Stimulated activated CD4-positive, alpha-beta T cell treated with anti-CD3 and anti-CD28 coated beads, Interleukin-1b, Interleukin-23, amount 100 ng/mL, for 48 hours (primary cell): ENCODE data around the gene PARD3B.
A peak's percentile ranks its signal among the peaks of the same experiment; 100 is the strongest.

Experiments used
- DNase-seq: peaks from one replicate; pipeline ENCODE4 v3.0.0-alpha.2; 2020

Gene PARD3B

DNA sequence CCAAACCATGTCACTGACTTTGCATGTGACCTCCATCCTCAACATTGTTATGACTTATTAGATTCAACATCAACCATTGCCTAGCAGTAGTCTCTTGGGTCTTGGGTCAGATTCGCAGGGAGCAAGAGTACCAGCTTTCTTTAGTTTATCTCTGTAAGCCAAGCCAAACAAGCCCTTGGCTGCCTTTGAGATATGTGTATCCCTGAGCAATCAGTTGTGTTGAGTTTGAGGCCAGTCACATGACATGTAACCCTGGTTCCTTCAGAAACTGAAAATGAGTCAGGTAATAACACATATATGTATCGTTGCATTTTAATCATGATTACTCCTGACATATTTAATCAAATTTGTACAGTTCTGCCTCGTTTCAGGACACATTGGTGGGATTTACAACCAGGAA lies 173.3 kb downstream of the PARD3B start:
- no peak for DNase-seq

DNA sequence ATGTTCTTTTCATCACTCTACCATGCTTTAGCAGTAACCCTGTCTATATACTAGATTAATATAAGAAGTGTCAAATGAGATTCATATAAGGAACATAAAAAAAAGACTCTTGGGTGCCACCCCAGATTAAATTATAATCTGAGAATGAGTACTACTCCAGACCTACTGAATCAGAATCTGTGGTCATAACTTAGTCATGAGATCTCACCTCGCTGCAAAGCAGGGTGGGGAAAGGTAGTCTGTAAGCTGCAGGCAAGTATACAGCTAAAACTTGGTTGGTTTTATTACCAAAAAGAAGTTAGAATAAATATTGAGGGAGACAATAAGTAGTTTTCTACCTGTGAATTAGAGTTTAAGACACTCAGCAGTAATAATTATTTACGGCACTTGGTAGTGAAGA lies 175.6 kb downstream of the PARD3B start:
- DNase-seq = no peak

DNA sequence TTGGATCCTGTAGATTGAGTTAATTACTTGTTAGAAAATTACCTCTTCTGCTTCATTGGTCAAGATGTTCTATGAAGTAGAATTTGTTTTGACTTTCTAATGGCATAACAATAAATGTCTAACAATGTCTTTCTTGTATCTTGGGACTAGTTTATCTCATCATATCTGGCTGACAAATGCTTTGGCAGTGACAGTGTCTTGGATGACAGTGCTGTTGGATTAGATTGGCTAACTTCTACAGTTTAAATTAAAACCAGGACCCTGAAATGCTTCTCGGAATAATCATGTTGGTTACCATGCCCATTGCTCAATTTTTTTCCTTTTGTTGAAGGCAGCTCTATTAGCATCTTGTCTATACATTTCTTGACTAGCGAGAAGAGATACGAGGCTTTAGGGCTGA lies 176.9 kb downstream of the PARD3B start:
- no peak for DNase-seq

DNA sequence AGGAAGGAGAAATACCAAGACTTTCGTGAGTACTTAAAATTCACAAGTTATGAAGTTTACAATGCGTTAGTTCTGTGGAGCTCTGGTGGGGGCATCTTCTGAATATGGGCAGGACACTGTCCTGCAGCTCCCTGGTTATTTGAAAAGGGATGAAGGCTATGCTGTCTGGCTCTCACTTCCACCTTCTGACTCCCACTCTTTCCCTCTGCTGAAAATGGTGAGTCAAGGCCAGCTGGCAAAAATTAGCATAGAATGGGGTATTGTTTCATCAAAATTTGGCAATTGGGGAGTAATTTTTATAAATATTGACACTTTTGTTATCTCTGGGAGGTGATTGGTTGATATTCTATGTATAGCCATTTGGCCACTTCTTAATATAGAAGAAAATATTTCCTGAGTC lies 177.4 kb downstream of the PARD3B start:
- DNase-seq = no peak

DNA sequence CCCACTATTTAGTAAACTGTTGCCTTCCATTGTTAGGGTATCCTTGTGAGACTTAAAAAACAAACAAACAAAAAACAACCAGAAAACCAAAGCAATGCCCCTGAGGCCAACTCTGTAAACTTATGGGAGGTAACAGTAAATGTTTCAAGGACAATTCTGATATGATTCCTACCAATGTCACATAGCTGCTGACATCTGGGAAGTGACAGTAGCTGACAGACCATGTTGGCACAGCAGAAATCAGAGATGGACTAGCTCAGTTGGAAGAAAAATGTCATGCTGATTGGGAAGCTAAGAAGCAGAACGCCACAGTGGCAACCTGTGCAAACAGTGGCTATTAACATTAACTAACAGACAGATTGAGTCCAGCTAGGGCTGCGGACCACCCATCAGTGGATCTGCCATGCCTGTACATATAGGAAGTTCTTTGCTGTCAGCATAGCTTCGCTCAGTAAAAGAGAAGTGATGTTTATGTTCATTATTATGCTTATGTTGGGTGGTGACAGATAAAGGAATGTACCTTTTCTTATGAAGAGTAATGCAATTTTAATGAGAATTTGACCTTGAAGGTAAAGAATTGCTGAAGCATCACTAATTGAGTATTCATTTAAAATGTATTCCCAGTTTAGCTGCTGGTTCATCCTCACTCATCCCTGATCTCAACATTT lies 180.6 kb downstream of the PARD3B start:
- no peak for DNase-seq

DNA sequence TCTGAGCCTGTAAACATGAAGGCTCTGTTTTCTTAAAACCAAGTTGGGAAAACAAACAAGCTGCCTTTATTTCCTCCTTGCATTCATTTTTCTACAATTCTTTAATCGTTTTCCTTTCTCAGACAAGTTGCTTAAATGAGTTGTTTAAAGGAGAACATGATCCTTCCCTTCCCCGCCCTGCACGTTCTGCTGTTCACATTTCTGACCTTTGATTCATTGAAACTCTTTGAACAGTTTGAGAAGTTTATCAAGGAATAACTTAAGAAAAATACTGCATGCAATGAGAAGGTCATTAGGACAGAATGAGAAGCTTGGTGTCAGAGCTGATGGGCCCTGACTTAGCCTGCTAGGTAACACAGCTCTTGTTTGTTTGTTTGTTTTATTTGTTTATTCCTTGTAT lies 181.6 kb downstream of the PARD3B start:
- no peak for DNase-seq

DNA sequence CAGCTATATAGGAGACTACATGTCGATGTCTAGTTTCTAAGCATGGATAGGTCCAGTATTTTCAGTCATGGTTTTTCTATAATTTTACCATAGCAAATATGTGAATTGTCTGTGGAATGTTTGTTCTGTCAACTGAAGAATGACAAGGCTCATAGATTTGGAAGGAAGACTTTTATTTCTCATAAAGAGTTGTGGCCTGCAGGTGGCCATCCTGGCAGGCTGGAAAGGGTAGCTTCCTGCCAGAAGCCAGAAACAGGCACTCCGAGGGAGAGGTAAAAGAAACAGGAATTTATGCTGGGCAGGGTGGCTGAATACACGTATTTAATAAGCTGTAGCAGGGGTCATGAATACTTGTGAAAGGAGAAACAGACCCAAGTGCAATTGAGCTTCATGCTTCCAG lies 182.1 kb downstream of the PARD3B start:
- no peak for DNase-seq

DNA sequence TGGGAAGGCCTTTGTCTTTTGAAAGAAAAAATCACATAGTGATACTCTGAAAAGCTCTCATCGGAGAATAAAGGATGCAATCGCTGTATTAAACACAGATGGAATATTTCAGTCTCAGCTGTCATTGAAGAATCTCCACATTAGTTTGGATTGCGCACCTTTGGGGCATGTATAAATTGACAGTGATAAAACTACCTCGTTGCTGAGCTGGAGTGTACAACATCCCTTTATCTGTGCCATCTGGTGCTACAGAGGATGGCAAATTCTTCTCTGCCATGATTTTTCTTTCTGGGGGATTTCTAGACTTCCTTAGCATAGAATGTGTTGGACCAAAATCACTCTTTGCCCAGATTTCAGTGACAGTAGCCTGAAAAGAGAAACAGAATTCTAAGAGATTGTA lies 185.3 kb downstream of the PARD3B start:
- no peak for DNase-seq

DNA sequence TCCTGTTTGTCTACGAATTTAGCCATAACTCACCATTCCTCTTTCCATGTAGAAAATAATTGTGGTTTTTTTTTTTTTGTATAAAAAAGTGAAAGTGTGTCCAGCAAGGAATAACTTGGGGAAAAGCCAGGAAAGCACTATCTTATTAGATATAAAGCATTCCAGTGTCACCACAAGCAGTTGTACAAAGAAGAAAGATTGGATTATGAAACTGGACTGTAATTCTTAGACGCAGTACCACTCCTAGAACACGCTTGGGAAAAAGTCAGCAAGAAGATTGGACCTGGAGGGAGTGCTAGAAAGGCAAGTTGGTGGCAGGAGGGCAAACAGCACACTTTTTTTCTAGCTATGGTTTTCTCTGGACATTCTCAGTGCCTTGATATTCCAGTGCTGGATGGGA lies 186.7 kb downstream of the PARD3B start:
- no peak for DNase-seq

DNA sequence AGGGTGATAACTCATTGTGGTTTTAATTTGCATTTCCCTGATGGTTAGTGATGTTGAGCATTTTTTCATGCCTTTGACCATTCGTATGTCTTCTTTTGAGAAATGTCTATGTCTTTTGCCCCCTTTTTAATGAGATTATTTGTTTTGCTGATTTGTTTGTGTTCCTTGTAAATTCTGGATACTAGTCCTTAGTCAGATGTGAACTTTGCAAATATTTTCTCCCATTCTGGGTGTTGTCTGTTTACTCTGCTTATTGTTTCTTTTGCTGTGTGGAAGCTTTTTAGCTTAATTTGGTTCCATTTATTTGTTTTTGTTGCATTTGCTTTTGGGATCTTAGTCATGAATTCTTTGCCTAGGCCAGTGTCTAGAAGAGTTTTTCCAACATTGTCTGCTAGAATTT lies 192.0 kb downstream of the PARD3B start:
- DNase-seq = no peak

DNA sequence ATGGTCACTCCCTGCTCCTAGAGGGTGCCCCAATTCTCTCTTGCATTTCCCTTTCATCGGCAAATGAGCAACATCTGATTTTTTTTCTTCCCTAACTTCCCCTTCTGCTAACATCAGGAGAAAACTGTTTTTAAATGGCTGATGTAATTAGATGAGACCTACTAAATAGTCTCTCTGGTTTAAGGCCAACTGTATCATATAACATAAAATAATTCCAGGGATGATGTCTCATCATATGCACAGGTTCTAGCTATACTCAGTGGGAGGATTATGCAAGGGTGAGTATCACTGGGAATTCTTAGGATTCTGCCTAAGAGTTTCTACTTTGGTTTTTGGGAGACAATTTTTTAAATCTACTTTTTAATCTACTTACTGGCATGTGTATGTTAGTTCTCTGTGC lies 193.4 kb downstream of the PARD3B start:
- DNase-seq = no peak

DNA sequence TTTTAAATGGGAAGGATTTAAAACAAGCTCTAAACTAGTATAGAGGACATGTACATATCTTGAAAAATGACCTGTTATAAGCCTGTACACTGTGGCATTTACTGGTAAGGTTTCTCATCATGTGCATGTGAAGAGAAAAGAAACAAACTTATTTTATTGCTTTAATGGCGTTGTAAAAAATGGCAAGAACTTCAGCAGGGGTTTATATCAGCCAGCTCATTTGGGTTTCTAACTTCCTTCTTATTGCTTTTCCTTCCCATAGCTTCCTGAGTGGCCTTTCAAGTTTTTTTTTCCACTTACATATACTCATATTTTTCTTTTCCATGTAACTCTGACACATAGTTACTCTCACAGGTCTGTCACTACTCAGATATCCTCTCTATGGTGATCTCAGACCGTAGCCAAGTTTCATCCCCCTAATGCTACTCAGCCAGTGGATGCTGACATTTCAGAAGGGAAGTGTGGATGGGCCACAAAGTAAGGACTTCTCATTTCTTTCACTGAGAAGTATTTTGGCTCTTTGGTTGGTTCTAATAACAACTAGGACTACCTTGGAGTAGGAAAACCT lies 198.2 kb downstream of the PARD3B start:
- DNase-seq = peak; percentile 6

DNA sequence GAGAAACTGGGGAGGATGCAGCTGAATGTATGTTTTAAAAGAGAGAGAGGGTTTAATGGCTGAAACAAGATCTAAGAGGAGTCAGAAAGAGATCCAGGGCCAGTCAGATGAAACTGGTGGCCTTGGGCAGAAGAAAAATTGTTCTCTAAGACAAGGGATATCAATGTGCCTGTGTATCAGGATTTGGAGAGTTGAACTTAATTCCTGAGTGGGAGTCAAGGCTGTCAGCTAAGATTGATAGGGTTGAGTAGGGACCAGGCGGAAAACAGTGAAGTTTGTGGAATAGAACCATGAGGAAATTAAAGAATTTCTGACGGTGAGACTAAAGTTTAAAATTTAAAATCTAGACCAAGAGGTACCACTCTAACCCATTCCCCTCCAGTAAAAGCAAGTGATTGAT lies 199.2 kb downstream of the PARD3B start:
- DNase-seq = no peak

DNA sequence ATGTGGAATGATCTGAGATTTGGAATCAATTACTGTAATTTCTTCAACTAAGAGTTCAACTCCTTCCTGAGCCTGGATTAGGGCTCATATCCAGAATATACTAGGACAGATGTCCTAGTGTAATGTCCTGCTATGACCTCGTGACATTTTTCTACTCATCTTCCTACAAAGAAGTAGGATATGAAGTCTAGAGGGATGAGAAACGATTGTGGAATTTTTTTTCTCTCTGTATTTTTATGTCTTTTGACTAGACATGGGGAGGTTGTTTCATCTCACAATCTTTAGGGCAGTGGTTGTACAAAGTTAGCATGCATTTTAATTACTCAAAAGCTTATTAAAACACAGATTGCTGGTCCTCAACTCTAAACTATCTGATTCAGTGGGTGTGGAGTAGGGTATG lies 203.0 kb downstream of the PARD3B start:
- DNase-seq = no peak

DNA sequence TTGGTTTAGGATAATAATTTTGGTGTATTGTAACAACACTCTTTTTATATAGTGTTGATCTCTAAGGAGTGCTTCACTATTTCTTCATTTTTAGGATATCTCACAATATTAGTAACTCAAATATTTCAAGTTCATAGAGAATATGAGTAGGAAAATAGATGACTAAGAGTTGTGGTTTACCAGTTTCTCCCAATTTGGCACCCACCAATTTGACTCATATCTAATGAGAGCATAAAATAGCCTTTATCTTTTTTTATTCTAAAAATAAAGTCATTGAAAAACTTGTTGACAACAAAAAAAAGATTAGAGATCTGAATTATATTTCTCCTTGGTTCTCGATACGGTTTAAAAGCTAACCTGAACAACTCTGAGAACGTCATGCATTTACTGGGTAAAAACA lies 204.0 kb downstream of the PARD3B start:
- no peak for DNase-seq

DNA sequence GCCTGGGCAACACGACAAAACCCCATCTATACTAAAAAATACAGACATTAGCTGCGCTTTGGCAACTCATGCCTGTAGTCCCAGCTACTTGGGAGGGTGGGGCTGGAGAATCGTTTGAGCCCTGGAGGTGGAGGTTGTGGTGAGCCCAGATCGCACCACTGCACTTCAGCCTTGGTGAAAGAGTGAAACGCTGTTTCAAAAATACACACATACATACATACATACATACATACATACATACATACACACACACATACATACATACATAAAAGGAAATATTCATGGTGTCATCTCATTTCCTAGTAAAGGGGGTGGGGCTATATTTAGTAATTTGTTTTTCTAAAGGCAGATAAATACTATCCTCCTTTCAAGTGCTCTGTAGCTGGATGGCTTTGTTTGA lies 205.1 kb downstream of the PARD3B start:
- no peak for DNase-seq

DNA sequence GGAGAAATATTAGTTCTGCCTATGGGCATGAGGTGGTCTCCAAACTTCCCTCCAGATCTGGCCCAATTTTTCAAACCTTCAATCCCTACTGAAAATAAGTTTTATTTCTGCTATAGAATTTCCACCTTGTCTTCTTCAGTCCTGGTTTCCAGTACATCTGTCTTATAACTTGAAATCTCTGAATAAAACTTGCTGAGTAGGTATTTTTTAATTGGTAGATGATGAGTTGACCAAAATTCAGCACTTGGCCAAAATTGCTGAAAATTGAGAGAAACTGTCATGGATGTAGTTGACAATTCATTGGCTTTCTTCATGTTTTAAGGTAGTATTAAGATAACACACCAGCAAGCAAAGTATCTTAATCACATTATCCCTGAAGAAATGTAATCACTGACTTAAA lies 206.2 kb downstream of the PARD3B start:
- DNase-seq = no peak

DNA sequence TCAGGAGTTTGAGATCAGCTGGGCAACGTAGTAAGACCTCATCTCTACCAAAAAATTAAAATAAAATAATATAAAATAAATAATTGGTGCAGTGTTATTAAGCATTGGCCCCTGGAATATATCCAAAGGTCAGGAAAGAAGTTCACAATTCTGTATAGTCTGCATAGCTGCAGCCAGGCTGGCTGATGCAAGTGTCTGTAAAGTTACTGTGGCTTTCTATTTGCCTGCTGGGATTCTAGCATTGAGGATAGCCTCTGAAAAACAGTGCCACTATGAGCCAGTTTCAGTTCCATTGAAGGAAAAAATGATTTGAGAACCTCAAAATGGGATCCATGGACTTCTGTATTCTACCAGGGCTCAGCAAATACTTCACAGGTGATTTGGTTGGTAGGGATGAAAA lies 208.6 kb downstream of the PARD3B start:
- DNase-seq = no peak

DNA sequence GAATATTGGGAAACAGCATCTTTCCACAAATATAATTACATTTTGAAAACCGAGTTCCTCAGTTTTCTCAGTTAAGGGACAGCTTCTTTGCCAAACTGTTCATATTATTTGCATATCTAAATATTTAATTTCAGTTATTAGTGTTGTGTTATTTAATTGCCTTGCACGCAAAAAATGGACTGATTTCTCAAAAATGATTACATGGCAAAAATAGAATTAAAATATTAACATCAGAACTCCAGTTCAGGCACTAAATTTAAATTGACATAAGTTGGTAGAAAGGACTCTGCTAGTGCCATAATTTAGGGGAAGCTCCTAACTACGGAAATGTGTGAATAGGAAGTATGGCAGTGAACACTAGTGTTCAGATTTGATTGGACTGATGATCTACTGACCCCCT lies 209.6 kb downstream of the PARD3B start:
- no peak for DNase-seq

DNA sequence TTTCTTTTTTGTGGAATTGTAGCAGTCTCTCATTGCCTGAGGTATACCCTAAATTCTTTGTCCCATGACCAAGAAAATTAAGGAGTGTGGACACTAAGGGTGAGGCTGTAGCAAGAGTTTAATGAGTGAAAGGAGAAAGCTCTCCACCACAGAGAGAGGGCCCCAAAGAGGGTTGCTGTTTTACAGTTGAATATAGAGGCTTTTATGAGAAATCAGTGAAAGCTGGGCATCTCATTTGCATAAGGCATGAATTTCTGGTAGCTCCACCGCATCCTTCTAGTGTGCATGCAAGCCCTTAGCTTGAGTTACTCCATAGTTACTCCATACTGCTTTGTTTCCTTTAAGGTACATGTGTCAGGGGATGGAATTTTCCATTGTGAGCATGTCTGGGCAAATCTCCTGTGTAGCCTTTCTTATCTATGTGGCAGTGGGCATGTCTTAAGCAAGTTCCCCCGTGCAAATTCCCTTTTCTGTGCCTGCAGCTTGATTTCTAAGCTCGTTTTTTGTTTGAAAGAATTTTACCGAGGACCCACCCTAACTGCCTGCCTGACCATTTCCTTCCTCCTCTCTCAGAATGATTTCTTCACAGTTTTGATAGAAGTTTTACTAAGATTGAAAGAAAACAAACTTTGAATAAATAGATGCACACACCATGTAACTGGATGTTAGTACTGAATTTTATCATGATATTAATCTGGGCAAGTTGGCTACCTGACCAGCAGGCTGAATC lies 218.9 kb downstream of the PARD3B start:
- no peak for DNase-seq

DNA sequence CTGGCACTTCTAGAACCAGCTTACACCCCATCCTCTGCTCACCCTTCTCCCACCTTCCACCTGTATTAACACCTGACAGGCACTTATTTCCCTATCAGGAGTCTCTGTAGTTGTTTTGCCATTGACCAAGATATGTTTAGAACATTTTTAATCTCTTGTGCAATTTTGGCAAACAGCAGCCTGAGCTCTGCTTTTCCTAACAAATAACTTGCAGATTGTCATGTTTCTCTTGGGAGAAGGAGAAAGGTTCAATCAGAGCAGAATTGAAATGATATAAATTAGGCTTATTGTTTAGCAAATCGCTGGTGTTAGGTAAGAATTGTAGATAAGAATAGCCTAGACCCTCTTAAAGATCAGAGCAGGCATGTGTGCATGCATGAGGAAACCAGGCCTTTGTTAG lies 225.5 kb downstream of the PARD3B start:
- DNase-seq = no peak

DNA sequence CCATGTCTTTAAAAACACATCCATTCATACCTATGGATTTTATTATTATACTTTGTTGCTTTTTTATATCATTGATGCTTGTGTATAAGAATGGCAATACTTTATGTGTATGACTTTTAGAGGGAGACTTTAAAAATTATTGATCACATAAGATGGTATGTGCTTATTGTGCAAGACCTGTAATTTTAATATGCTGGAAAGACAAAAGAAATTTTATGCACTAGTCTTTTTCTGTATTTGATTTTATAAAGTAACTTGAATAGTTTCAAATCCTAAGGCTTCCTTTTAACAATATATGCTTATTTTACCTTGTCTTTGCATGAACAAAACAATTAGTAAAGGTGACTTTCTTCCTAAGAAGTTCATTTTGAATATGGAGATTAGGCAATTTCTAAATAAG lies 226.4 kb downstream of the PARD3B start:
- no peak for DNase-seq

DNA sequence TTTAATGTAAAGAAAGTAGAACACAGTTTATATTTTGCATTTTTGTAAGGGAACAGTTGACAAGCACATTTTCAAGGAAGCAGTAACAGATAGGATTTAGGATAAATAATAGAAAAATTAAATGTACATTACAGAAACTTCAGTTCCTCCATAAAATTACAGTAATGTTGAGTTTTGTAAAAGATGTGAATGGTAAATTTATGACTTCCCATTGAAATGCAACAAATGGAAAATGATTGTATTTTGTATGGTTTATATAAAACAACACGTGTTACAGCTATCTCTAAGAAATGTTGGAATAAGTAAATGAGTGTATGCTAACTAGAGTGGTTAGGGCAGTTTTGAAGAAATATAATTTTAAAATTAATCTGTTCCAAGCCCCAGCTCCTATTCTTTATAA lies 227.3 kb downstream of the PARD3B start:
- DNase-seq = no peak

DNA sequence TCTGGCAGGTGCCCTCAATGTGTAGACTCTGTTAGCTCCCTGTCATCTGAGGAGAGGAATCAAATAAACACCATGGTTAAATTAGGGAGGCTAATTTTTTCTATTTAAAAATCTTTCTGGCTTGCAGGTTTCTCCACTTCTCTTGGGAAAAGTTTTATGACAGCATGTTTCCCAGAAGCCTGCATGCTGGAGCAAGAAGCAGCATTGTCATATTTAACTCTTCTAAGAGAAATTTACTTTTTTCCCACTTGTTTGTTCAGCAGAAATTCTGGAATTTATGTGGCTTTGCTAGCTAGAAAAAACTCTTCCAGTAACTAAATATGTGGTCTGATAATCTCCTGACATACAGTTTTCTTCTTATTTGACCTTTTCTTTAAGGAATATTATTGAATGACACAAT lies 230.5 kb downstream of the PARD3B start:
- DNase-seq = no peak
